Measurements from ENCODE around the gene NFS1.
"Not testable (repeated sequence)": the region's sequence is repeated elsewhere in the genome, so short reads cannot be mapped to it uniquely, and the experiment has no call there.

The NFS1 gene

DNA sequence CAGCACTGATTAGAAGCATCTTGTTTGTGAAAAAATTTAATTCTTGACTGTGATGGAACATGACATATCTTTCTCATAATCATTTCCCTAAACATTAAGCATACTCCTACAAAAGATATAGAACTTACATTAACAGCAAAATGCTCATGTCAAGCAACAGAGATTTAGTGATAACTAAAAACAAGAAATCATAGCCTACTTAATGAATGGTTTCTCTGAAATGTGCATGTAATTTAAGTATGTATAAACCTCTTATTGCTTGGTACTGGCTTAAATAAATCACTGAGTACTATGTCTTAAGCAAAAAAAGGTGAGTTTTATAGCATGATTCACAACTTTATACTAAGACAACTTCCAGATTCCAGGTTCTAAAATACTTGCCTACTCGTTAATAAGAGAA, 9.3 kb upstream of the NFS1 start:
- no peak overlapping the region for H2AFZ ChIP-seq (ENCODE audit: low read depth)
- H3K79me2 ChIP-seq (ENCODE audit: insufficient read depth, low read depth): peaks cover 56% of the 10 kb centered on the region
- peaks cover 63% of the 10 kb centered on the region; the same call in 1 of the 2 replicates for H3K36me3 ChIP-seq (ENCODE audit: insufficient read depth)
- no peak overlapping the region for H3K4me3 ChIP-seq (IDR thresholded peaks at IDR 0.05; ENCODE audit: insufficient read depth, low read depth, low read length)
- H3K4me2 ChIP-seq: no peak overlapping the region
- H3K27ac ChIP-seq: 0 out of 2 replicates have a peak overlapping the region, but pooled peaks have one; percentile 1
- H3K27me3 ChIP-seq (ENCODE audit: insufficient read depth, low read depth): no peaks in the 10 kb centered on the region
- peaks cover 14% of the 10 kb centered on the region for H3K4me1 ChIP-seq (ENCODE audit: low read depth, poor library complexity, severe bottlenecking)
- peaks cover 7% of the 10 kb centered on the region; the same call in 1 of the 2 replicates for H4K20me1 ChIP-seq (ENCODE audit: insufficient read depth)
- H3K9ac ChIP-seq: no peak overlapping the region
- TF ChIP-seq, protein P1, sequence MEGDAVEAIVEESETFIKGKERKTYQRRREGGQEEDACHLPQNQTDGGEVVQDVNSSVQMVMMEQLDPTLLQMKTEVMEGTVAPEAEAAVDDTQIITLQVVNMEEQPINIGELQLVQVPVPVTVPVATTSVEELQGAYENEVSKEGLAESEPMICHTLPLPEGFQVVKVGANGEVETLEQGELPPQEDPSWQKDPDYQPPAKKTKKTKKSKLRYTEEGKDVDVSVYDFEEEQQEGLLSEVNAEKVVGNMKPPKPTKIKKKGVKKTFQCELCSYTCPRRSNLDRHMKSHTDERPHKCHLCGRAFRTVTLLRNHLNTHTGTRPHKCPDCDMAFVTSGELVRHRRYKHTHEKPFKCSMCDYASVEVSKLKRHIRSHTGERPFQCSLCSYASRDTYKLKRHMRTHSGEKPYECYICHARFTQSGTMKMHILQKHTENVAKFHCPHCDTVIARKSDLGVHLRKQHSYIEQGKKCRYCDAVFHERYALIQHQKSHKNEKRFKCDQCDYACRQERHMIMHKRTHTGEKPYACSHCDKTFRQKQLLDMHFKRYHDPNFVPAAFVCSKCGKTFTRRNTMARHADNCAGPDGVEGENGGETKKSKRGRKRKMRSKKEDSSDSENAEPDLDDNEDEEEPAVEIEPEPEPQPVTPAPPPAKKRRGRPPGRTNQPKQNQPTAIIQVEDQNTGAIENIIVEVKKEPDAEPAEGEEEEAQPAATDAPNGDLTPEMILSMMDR (conservative IDR thresholded peaks at IDR 0.05; ENCODE audit: low read depth, low read length): no peak

DNA sequence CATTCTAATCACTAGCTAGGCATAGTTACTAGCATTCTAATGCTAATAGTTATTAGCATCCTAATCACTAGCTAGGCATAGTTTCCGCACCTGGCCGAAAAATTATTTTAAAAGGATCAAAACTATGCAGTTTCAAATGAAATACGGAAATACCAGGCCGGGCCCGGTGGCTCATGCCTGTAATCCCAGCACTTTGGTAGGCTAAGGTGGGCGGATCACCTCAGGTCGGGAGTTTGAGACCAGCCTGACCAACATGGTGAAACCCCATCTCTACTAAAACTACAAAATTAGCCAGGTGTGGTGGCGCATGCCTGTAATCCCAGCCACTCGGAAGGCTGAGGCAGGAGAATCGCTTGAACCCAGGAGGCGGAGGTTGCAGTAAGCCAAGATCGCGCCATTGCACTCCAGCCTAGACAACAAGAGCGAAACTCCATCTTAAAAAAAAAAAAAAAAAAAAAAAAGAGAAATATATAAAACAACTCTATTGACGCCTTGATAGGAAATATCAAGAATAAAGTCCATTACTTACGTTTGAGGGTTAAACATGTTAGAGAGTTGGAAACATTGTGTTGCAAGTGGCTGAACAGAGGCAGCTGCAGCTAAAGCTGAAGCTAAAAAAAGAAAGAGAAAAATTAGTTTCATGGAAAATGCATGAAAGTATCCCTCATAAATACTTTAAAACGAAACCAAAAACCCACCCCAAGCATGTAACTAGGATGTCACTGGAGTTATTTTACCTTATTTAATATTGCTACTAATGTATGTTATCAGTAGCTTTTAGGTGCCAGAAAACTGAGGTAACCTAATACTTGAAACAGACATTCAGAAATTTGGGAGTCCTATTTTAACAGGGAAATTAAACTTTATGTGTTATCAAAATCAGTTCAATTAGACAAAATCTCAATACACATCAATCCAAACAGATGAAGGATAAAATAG, 7.7 kb upstream of the NFS1 start:
- H2AFZ ChIP-seq (ENCODE audit: low read depth); H3K4me2 ChIP-seq; H3K27me3 ChIP-seq (ENCODE audit: insufficient read depth, low read depth); H3K9ac ChIP-seq; H3K4me3 ChIP-seq (IDR thresholded peaks at IDR 0.05; ENCODE audit: insufficient read depth, low read depth, low read length); H3K27ac ChIP-seq; H4K20me1 ChIP-seq (ENCODE audit: insufficient read depth): not testable (repeated sequence)
- H3K79me2 ChIP-seq (ENCODE audit: insufficient read depth, low read depth): peaks cover 56% of the 10 kb centered on the region
- H3K36me3 ChIP-seq (ENCODE audit: insufficient read depth): peaks cover 59% of the 10 kb centered on the region; the same call in 1 of the 2 replicates
- H3K4me1 ChIP-seq (ENCODE audit: low read depth, poor library complexity, severe bottlenecking): peaks cover 18% of the 10 kb centered on the region

DNA sequence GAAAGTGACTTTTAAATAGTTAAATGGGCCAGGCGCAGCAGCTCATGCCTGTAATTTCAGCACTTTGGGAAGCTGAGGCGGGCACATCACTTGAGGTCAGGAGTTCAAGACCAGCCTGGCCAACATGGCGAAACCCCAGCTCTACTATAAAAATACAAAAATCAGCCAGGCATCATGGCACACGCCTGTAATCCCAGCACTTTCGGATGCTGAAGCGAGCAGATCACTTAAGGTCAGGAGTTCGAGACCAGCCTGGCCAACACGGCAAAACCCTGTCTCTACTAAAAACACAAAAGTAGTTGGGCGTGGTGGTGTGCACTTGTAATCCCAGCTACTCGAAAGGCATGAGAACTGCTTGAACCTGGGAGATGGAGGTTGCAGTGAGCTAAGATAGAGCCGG, 6.7 kb upstream of the NFS1 start:
- not testable (repeated sequence) for H4K20me1 ChIP-seq (ENCODE audit: insufficient read depth); H3K9ac ChIP-seq; H3K27ac ChIP-seq; H3K27me3 ChIP-seq (ENCODE audit: insufficient read depth, low read depth); H3K4me2 ChIP-seq; H2AFZ ChIP-seq (ENCODE audit: low read depth); H3K4me3 ChIP-seq (IDR thresholded peaks at IDR 0.05; ENCODE audit: insufficient read depth, low read depth, low read length)
- Histone ChIP-seq H3K36me3 (ENCODE audit: insufficient read depth) (peaks cover 51% of the 10 kb centered on the region; the same call in 1 of the 2 replicates), H3K4me1 (ENCODE audit: low read depth, poor library complexity, severe bottlenecking) (peaks cover 27% of the 10 kb centered on the region), H3K79me2 (ENCODE audit: insufficient read depth, low read depth) (peaks cover 55% of the 10 kb centered on the region)

DNA sequence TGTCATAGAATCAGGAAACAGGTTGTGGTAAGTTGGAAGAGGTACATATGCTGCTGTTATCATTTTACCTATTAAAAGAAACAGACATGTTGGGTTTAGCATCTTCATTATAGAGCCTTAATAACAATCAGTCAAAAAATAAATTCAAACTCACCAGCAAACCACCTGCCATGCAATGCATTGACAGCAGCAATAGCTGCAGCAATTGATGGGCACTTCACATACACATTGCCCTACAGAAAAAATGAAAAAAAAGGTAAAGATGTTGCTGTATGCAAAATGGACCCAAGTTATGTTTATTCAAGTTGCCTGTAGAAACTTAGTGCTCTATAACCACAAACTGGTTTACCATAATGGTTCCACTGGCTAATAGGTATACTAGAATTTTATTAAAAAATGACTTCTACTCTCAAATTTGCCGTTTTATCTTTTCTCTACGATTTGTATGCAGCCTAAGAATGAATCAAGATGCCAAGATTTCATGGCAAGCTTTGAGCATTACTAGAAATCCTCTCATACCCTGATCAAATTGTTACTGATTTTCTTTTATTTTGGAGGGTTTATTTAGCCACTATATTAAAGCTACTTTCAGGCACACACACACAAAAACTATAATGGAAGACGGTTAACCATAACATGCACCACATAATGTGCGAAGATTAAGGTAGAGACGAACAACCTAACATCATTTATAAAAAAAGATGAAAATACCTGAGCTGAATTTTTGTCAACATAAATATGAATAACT, 5.5 kb upstream of the NFS1 start:
- Histone ChIP-seq H3K4me2 (no peak overlapping the region), H3K4me3 (IDR thresholded peaks at IDR 0.05; ENCODE audit: insufficient read depth, low read depth, low read length) (no peak overlapping the region), H3K79me2 (ENCODE audit: insufficient read depth, low read depth) (peaks cover 51% of the 10 kb centered on the region), H4K20me1 (ENCODE audit: insufficient read depth) (no peaks in the 10 kb centered on the region; the same call in 1 of the 2 replicates), H3K4me1 (ENCODE audit: low read depth, poor library complexity, severe bottlenecking) (peaks cover 36% of the 10 kb centered on the region), H2AFZ (ENCODE audit: low read depth) (no peak overlapping the region), H3K36me3 (ENCODE audit: insufficient read depth) (peaks cover 51% of the 10 kb centered on the region; the same call in 1 of the 2 replicates), H3K27ac (no peak overlapping the region), H3K27me3 (ENCODE audit: insufficient read depth, low read depth) (no peaks in the 10 kb centered on the region), H3K9ac (no peak overlapping the region)
- TF ChIP-seq, protein P1 (conservative IDR thresholded peaks at IDR 0.05; ENCODE audit: low read depth, low read length): no peak

Measured in KMS-11 (cell line).